T47D (cell line): ENCODE results near the gene ELOVL6.
"Not testable (repeated sequence)": the region's sequence is repeated elsewhere in the genome, so short reads cannot be mapped to it uniquely, and the experiment has no call there.

Source experiments
- DNase-seq, 2 experiments: peaks; one replicate each; pipeline versions ENCODE4 v3.0.0 to v3.0.0-alpha.2; 2011 to 2012; ENCODE audit warnings: low read depth in 1 of 2, low spot score in 1 of 2
- JUND ChIP-seq: IDR thresholded peaks from 2 replicates; pipeline ENCODE4 v1.6.1; 2012; ENCODE audit warnings: low read depth
- in situ Hi-C: cut with HindIII; loops from 2 replicates; pipeline ENCODE4 v1.10.0; 2016; ENCODE audit warnings: low sequenced_read_pairs, low pct_unique_long_range_greater_than_20kb

Gene ELOVL6

DNA sequence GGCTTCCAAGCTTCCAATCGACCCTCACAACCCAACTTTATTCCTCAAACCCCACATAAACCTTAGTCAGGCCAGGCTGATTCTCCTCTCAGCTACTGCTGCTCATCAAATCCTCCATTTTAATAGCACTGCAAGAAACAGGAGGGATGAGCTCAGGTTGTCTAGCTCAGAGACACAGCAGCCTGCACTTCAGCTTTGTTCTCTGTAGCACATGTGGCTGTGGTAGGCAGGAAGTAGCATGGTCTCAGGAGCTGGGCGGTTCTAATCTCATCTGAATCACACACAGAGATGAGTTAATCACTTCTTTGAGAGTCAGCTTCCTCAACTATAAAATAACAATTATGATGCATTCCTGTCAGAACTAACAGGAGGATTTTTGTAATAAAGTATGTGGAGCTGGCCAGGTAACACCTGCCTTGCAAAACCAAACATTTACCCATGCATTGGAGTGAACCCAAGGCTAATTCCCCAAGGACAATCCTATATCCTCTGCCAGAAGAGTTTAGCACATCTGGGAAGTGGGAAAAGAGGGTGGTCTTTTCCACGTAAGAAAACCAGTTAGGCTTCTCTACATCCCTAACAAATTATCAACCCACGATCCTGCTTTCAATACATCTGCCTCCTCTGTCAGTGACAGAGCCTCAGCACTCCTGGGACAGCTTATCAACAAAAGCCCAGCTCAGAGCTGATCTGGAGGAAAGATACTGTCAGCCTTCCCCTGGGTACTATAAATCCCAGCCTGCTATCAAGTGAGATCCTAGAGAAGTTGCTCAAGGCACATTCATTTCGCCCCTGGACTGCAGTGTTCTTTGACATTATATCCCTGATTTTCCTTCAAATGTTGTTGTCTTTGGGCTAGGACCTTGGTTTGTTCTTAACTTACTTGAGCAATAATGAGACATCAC lies 32.8 kb downstream of the ELOVL6 start:
- no peak for DNase-seq
- no peak for TF ChIP-seq JUND
- in situ Hi-C loops = no loop called here

GRCh38 chr4:110164856-110165255 lies 33.6 kb downstream of the ELOVL6 start:
- peak in 1 of 2 experiments; percentile 15 for DNase-seq
- TF ChIP-seq JUND = no peak
- in situ Hi-C loops = no loop called here

GRCh38 chr4:110164251-110164650 lies 34.2 kb downstream of the ELOVL6 start:
- TF ChIP-seq JUND = no peak
- no peak for DNase-seq
- in situ Hi-C loops = no loop called here

GRCh38 chr4:110163327-110164069 lies 34.9 kb downstream of the ELOVL6 start:
- TF ChIP-seq JUND = no peak
- no peak for DNase-seq
- in situ Hi-C loops = no loop called here

DNA sequence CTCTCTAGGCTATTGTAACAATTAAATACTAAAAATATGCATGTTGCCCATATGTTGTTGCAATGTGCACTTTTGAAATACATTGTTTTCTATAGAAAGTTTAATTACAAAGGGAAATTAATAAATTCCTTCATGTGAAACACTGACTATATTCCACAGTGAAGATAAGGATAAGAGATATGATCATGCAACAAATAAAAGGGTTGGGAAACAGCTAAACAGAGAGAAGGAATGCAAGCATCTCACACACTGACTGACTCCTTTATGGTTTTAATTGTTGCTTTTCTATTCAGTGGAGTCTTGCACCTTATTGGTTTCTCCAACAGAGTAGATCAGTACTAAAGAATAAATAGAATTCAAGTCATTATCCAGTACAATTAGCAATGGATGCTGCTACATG lies 37.8 kb downstream of the ELOVL6 start:
- DNase-seq = no peak
- in situ Hi-C loops = no loop called here
- TF ChIP-seq JUND = no peak

- TF ChIP-seq JUND = no peak
- in situ Hi-C loops = no loop called here
These were observed 38.9 kb downstream of the ELOVL6 start for GRCh38 chr4:110159541-110159940.

DNA sequence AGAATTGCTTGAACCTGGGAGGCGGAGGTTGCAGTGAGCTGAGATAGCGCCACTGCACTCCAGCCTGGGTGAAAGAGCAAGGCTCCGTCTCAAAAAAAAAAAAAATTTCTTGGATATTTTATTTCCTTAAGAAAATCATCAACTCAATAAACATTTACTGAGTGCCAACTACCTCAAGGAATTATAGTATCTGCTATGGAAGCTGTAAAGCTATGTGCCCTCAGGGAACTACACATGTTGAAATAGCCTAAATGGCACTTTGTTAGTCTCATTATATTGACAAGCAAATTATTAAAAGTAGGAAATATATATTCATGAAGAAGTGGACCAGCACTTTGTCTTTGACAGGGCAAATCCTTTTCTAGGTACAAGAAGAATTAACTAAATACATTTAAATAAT lies 40.8 kb downstream of the ELOVL6 start:
- TF ChIP-seq JUND = no peak
- no peak for DNase-seq
- in situ Hi-C loops = no loop called here

More at GRCh38 chr4:110159541-110159940, 38.9 kb downstream of the ELOVL6 start:
- no peak for DNase-seq

DNA sequence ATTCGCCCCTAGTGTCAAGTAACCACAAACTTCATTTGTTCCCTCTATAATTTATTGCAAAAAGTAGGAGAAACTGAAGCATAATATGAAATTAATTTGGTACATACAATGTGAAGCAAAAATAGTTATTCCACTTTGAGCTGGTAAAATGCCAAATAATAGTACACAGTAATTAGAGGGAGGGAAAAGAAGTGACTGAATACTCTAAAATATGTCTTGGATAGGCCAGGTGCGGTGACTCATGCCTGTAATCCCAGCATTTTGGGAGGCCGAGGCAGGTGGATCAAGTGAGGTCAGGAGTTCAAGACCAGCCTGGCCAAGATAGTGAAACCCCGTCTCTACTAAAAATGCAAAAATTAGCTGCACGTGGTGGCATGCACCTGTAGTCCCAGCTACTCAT lies 41.2 kb downstream of the ELOVL6 start:
- in situ Hi-C loops, DNase-seq: not testable (repeated sequence)

GRCh38 chr4:110156442-110156841 lies 42.0 kb downstream of the ELOVL6 start:
- DNase-seq = no peak
- TF ChIP-seq JUND = no peak
- in situ Hi-C loops = no loop called here

- no peak for DNase-seq
- in situ Hi-C loops = no loop called here
- no peak for TF ChIP-seq JUND
These were observed 42.8 kb downstream of the ELOVL6 start for GRCh38 chr4:110155654-110156053.

DNA sequence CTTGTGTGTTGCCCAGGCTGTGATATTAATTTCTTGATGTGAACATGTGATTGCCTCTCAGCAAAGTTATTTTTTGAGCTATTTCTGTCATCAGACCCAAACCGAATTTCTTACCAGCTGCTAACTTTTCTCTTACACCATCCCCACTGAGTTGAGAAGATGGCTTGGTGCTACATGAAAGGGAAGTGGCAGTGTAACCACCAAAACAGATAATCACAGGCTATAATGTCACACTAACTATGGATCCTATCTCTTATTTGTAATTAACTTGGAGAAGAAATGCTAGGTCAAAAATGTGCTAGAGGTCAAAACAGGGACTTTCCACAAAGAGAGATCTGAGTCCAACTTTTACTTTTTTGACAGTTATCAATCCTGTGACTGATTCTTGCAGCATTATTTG lies 43.8 kb downstream of the ELOVL6 start:
- no peak for TF ChIP-seq JUND
- no peak for DNase-seq
- in situ Hi-C loops = no loop called here

- DNase-seq = no peak
- in situ Hi-C loops = no loop called here
- no peak for TF ChIP-seq JUND
These were observed 46.0 kb downstream of the ELOVL6 start for GRCh38 chr4:110152386-110152785.

DNA sequence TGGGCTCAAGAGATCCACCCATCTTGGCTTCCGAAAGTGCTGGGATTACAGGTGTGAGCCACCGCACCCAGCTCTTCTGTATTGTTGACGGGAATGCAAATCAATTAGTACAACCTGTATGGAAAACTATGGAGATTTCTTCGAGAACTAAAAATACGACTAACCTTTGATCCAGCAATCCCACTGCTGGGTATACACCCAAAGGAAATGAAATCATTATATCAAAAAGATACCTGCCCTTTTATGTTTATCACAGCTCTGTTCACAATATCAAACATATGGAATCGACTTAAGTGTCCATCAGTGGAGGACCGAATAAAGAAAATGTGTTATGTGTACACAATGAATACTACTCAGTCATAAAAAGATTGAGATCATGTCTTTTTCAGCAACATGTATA lies 49.3 kb downstream of the ELOVL6 start:
- DNase-seq = no peak
- no peak for TF ChIP-seq JUND
- in situ Hi-C loops = no loop called here

- in situ Hi-C loops = no loop called here
- TF ChIP-seq JUND = no peak
- no peak for DNase-seq
These were observed 56.0 kb downstream of the ELOVL6 start for GRCh38 chr4:110142461-110142860.
